ENCODE results near the gene MALRD1.
"Not testable (repeated sequence)": the region's sequence is repeated elsewhere in the genome, so short reads cannot be mapped to it uniquely, and the experiment has no call there.

The MALRD1 gene

DNA sequence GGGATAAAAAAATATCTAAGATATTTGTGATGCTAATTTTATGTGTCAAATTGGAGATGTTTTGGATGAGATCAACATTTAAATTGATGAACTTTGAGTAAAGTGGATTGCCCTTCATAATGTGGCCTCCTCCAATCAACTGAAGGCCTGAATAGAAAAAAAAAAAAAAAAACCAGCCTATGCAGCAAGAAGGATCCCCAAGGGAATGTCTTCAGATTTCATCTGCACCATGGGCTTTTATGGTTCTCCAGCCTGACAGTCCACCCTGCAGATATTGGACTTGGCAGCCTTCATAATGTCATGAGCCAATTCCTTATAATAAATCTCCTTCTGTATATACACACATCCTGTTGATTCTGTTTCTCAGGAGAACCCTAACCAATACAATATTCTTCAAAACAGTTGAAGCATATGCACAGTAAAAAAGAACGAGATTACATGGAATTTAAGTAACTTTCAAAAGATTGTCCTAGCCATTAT is 450.7 kb downstream of the MALRD1 start:
- no peak for DNase-seq

DNA sequence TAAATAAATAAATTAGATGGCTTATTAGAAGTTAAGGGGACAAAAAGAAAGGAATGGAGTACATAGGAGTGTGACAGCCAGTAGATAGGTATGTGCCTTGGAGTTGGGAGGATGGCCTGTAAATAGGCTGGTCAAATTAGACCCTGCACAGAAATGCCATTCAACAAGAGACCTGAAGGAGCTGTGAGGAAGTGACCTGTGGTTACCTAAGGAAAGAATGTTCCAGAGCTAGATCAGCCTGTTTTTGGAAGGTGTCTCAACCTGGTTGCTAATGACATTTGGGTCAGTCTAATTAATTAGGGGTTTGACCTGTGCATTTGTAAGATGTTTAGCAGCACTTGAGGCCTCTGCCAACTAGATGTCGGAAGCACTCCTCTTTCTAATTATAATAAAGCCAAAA is 452.4 kb downstream of the MALRD1 start:
- no peak for DNase-seq

DNA sequence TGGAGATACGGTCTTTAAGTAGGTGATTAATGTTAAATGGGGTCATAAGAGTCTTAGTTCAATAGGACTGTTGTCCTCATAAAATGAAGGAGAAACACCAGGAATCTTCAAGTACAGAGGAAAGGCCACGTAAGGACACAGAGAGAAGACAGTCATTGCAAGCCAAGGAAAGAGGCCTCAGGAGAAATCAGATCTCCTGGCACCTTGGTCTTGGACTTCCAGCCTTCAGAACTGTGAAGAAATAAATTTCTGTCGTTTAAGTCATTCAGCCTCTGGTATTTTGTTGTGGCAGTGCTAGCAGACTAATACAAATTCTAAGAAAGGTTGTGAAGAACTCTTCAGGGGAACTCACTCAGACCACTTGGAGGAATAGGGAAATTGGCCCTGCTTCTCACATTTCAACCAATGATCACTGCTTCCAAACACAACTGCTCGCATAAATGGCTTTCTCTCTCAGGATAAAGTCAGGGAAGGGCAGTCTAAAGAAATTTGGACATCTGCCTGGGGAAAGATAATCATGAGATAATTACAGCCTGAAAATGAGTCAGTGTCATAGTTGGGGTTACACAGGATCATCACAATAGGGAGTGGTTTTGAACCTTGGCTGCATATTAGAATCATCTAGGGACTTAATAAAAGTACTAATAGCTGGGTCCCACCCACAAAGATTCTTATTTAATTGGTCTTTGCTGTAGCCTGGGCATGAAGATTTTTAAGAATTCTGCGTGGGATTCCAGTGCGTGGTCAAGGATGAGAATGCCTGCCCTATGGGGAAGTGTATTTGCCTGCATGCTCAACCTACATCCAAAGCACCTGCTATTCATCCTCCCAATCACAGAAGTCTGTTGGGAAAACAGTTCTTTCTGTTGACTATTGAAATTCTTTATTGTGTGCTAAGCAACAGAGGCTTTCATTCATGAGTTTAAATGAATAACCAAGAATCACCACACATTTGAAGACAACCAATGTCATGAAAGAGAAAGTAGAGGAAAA is 457.0 kb downstream of the MALRD1 start:
- DNase-seq = no peak

DNA sequence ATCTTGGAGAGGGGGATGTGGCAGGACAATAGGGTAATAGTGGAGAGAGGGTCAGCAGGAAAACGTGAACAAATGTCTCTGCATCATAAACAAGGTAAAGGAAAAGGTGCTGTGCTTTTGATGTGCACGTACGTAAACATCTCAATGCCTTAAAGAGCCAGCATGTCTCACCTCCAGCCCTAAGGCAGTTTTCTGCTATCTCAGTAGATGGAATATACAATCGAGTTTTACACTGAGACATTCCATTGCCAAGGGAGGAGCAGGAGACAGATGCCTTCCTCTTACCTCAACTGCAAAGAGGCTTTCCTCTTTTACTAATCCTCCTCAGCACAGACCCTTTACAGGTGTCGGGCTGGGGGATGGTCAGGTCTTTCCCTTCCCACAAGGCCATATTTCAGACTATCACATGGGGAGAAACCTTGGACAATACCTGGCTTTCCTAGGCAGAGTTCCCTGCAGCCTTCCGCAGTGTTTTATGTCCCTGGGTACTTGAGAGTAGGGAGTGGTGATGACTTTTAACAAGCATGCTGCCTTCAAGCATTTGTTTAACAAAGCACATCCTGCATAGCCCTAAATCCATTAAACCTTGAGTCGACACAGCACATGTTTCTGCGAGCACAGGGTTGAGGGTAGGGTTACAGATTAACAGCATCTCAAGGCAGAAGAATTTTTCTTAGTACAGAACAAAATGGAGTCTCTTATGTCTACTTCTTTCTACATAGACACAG is 461.6 kb downstream of the MALRD1 start:
- not testable (repeated sequence) for DNase-seq

DNA sequence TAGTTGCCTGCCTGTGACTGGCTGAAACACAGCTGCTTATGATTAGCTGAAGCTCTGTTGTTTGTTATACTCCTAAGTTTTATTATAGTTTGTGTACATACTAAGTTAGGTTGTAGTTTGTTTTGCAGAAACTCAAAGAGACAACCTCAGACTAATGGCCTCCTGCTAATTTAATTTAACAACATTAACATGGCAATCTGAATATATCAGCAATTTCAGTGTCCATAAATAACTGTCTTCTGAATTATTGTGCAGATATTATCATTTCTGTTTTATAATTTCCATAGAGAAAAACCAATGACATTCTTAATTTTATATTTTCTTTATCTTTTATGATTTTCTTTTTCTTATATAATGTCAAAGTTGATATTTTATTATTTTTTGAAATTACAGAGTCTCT is 469.5 kb downstream of the MALRD1 start:
- DNase-seq = no peak

DNA sequence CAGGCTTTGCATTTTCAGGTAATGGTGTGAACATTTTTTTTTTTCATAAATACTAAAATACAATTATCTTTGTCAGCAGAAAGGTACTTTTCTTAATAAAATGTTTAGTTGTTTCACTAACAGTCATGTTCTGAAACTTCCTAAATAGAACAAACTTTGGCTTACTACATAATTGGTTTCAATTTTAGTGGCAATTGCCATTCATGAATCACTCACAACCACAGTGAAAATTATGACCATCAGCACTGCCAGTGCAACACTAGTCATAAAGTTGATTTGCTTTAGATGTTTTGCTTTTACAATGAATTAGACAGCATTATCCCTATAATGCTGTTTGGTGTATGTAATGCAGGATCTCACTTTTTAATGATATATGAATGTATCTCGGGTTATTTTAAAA is 470.0 kb downstream of the MALRD1 start:
- DNase-seq = no peak

DNA sequence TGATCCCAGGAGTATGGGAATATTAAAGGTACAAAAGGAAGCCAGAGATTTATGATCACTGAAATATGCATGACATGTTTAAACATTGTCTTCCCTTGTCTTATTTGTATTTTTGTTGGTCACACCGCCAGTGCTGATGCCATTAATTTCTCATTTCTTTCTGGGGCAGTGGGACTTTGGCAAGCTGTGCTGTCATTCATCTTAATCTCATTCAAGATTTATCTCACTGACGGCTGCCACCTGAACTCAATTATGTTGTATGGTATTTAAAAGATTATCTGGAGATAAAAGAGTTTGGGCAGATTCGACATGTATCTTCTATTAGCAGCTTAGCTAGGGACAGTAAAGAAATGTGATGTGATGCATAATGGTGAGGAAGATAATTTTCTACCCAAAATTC is 482.7 kb downstream of the MALRD1 start:
- DNase-seq = no peak

DNA sequence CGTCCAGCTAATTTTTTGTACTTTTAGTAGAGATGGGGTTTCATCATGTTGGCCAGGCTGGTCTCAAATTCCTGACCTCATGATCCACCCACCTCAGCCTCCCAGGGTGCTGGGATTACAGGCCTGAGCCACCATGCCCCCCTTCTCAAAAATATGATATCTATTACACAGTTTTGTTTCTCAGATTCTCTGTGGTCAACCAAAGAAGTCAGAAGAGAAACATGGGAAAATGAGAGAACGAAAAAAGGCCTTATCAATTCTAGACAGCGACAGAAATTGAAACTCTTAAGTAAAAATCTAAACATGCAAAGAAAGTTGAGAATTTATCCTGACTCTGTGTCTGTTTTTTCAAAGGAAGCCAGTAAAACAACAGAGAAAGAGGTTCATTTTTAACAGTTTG is 483.8 kb downstream of the MALRD1 start:
- no peak for DNase-seq

DNA sequence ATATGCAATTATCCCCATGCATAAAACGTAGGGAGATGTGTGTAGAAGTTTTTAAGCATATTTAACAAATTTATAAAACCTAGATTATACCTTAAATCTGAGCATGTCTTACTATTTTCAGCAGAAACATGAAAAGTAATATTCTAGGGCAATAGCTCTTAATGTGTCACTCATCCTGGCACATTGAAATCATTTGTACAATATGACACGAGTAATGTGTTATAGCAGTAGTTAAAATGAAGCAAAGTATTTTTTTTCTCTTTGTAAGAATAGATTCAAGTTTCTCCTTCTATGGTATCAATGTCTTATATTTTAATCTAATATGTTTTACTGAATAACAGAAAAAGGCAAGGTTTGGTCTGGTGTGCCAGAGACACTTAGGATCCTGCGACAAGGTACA is 492.7 kb downstream of the MALRD1 start:
- no peak for DNase-seq

DNA sequence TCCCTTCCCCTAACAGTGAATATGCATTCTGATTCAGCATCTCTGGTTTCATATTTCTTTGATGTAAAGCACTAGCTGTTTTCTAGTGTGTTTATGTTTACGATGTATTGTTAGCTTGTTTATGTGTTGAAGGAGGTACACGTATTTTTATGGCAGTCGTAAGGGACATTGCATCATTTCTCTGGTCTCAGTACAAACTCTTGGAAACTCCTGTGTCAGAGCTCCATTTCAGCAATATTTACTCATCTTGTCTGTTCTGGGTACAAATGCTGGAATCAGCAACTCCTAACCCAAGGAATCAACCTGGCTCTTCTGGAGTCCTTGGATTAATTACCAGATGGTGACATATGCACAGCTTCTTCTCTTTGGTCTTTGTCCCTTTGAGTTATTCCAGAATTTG is 497.6 kb downstream of the MALRD1 start:
- DNase-seq = no peak

DNA sequence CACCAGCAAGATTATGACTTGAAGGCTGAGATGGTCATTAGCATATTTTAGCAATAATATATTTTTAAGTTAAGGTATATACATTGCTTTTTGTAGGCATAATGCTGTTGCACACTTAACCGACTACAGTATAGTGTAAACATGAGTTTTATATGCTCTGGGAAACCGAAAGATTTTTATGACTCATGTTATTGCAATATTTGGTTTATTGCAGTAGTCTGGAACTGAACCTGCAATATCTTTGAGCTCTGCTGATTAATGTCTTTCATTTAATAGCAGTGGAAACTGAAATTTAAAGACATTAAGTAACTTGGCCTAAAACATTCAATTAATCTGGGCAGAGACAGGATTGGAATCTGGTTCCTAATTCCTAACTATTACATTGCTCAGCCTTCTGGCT is 500.9 kb downstream of the MALRD1 start:
- DNase-seq = no peak

DNA sequence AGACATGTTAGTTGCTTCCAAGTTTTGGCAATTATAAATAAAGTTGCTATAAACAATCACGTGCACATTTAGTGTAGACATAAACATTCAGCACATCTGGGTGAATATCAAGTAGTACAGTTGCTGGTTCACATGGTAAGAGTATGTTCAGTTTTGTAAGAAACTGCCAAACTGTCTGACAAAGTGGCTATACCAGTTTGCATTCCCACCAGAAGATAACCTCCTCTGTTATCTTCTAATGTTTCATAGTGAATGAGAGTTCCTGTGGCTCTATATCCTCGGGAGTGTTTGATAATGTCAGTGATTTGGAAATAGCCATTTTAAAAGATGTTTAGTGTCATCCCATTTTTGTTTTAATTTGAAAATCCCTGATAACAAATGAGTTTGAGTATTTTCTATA is 508.1 kb downstream of the MALRD1 start:
- DNase-seq = no peak

DNA sequence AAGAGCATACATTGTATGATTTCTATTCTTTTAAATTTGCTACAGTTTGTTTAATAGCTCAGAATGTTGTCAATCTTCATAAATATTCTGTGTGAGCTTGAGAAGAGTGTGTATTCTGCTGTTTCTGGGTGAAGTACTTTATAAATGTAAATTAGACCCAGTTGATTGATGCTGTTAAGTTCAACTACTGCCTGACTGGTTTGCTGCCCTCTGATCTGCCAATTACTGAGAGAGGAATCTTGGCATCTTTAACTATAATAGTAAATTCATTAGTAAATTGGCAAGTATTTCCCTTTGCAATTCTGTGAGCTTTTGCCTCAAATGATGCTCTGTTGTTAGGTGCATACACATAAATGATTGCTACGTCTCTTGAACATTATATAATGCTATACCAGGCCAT is 512.6 kb downstream of the MALRD1 start:
- no peak for DNase-seq

DNA sequence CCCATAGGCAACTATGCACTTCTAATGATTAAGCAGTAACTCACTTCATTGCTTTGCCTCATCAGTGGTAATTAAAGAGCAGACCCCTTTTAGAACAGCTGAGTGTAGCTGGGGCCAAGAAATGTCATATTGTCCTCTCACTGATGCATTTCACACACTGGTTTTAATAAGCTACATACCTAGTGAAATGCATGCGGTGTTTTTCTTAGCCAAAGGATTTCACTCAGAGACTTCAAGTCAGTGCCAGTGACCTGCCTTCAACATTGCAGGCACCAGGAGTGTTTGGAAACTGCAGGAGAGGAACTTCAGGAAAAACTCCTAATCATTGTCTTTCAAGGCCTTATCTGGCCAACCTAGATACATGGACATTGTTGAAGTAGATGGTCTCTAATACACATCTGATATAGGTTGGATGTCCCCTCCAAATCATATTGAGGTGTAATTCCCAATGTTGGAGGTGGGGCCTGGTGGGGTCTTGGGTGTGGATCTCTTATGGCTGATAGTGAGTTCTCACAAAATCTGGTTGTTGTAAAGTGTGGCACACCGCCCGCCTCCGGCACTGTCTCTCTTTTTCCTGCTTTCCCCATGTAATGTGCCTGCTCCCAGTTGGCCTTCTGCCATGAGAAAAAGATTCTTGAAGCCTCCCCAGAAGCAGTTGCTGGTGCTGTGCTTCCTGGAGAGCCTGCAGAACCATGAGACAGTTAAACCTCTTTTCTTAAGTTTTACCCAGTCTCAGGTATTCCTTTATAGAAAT is 515.0 kb downstream of the MALRD1 start:
- no peak for DNase-seq

DNA sequence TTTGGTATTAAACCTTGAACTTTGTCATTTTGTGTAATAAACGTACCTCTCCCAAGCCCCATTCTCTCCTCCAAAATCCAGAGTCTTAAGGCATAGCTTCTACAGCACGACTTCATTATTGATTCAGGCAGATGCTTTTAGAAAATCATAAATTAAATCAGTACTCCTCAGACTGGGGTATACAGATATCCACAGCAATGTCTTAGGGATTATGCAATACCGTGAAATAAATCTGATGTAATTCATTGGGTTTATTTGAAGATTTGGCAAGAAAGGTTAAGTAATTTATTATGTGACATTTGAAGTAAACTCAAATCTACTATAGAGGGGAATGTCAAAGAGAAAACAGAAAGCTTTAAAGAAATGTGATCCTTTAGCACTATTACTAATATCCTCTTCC is 521.5 kb downstream of the MALRD1 start:
- no peak for DNase-seq

DNA sequence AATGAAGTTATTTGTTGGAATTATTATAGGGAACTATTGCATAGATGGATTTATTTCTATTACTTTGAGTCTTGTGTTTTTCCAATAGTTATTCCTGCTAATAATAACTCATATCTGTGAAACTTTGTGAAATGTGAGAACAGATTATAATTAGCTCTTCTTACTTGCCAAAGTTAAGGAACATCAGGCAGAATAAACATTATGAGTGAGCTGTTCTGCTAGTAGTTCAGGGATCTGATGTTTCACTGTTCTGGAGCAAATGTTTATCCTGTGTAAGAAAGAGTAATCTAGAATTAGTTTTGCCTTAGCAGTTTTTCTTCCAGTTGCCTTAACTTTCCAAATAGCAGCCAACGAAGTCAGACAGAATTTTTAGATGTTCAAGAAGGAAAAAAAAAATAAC is 522.4 kb downstream of the MALRD1 start:
- DNase-seq = no peak

DNA sequence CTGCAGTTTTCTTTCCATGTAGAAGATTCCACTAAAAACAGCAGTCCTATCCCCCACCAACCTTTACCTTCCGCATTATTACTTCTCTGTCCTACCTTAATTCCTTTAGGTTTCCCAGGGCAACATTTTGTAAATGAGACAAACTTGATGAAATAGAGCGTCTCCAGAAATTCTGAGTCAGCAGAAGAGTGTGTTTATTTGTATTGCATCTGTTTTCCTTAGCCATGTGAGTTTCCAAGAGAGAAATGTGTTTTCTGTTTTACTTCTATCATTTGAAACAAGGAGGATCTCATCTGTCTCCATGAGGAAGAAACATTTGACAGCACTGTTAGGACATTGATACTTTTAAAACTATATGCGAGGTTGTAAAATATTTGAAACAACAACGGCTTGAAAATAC is 523.5 kb downstream of the MALRD1 start:
- DNase-seq = no peak

DNA sequence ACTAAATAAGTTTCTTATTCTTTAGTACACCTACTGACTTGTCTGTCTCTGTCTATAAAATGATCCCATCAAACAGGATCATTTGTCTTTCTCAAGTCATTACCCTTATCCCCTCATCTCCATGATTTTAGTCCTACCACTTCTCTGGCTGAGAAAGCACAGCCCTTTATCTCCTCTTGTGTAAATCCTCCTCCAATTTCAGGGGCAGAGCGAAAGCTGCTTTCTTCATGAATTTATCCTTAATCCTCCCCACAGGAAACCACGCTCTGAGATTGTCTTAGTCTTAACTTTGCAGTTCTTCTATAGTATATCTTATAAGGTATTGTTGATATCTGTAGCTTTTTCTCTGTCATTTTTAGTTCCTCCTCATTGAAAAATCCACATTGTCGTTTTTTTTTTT is 528.0 kb downstream of the MALRD1 start:
- no peak for DNase-seq

DNA sequence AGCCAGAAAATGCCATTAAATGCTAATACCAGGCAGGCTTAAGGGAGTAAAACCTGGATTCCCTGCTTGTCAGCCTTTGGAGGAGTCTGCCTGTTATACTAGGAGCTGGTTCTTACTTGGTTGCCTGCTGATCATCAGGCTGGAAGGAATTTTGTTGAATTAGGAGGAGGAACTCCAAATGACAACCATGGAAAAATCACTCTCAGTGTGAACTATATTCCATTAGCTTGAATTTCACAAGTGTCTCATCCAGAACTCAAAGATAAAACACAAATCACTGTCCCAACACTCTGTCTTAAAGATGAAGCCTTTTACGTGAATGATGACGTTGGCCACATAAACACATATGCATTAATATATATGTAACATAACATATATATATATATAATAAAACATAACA is 528.8 kb downstream of the MALRD1 start:
- DNase-seq = no peak

DNA sequence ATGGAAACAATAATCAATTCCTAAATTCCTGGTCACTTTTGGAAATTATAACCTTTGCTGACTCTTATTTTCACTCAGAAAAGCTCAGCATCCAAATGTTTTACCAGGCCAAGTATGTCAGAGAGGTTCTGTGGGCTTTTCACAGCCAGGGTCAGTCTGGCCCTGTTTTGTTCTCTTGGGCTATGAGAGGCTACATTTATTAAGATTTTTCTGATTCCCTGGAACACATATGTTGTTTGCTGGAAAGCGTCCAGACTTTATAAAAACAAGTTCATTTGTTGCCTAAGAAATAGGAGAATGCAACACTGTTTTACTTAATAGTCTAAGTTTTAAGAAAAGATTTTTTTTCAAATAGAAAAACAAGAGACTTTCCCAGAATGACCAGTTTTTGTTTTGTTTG is 529.2 kb downstream of the MALRD1 start:
- DNase-seq = no peak

DNA sequence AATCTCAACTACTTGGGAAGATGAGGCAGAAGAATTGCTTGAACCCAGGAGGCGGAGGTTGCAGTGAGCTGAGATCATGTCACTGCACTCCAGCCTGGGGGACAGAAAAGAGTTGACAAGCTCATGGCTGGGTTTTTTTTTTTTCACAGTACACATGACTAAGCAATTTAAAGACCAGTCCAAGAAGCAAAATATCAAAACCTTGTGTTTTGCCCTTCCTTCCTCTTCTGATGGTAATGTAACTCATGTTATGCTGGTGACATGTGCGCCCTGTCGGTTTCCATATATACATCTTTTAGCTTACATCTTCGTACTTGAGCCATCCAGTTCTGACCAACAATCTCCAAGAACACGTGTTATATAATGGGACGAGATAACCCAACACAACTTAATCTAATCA is 530.0 kb downstream of the MALRD1 start:
- DNase-seq = no peak

DNA sequence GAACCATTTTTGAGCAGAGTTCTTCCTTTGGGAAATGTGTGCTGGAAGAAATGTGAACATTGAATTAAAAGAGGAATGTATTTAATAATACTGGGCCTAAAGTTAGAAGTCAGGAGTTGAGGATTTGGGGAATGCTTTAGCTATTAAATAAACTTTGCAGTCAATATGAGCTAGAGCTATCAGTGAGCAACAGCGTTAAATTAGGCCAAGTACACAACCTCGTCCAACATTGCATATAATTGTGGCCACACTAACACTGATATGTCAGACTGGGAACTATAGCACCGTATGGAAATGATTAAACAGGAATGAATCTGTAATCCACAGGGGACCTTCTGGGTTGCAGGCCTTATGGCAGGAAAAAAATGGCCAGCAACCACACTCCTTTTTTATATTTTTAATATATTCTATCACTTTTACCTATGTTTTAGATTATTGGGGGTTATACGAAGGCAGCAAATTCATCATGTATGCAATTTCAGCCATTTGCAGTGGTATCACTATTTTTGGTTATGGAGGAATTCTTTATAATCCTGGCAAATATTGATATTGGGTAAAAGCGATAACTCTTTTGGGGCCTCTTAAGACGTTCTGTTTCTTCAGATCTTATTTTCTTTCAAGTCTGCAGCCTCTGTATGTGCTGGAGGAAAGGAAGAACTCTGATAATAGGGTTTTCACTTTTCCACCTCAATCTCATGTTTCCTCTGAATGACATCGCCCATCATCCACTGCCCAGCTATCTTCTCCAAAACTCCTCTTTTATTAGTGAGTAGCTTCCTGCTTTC is 531.4 kb downstream of the MALRD1 start:
- no peak for DNase-seq

DNA sequence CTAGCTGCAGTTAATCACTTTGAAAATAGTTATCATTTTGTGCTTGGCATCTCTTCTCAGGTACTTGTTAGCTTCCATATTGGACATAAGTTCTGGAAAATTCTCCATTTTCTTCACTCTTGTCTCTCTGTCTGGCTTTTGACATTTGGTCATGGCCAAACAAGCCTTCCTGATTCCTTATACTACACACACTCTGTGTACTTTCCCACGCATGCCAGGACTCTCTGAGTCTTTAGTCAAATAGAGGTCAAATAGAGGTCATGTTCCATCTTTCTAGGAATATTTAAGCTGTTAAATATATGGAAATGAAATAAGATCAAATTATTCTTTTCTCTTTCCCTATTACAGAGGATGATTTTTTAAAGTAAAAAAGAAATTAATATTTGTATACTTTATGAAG is 532.1 kb downstream of the MALRD1 start:
- DNase-seq = no peak
